GM18870 (cell line): ENCODE measurements around the gene PSMG3.
"Not testable (repeated sequence)": the region's sequence is repeated elsewhere in the genome, so short reads cannot be mapped to it uniquely, and the experiment has no call there.

Source experiments
- ATAC-seq: cut with Tn5 transposase; IDR thresholded peaks from one replicate; pipeline ENCODE4 v1.9.1; 2021; ENCODE audit warnings: moderate library complexity; ENCODE audit not compliant: unreplicated experiment

The PSMG3 gene

GRCh38 chr7:1597066-1597760 is 27.4 kb upstream of the PSMG3 start:
- ATAC-seq, result no peak

- ATAC-seq, result no peak
Measured at GRCh38 chr7:1596181-1597043, 26.6 kb upstream of the PSMG3 start.

DNA sequence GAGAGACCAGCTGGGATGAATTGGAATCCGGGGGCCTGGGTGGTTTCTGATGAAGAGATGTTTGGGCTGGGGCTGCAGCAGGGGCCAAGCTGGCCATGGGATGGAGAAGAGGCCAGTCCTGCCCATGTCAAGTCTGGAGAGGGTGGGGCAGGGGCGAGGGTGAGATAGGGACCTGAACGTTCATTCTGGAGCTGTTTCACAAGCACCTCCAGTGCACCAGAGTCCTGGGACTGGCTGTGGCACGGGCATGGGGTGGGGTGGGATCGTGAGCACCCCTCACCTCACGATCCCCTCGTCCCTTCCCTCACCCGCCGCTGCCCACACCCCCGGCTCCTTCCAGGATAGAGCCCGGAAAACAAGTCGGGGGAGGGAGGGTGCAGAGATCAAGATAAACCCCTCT is 25.8 kb upstream of the PSMG3 start:
- no peak for ATAC-seq

DNA sequence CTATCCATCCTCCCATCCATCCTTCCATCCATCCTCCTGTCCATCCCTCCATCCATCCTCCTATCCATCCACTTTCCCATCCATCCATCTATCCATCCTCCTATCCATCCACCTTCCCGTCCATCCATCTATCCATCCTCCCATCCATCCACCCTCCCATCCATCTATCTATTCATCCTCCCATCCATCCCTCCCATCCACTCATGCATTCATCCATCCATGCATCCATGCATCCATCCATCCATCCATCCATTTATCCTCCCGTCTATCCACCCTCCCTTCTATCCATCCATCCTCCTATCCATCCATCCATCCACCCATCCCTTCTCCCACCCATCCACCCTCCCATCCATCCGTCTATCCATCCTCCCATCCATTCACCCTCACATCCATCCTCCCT is 25.2 kb upstream of the PSMG3 start:
- no peak for ATAC-seq

DNA sequence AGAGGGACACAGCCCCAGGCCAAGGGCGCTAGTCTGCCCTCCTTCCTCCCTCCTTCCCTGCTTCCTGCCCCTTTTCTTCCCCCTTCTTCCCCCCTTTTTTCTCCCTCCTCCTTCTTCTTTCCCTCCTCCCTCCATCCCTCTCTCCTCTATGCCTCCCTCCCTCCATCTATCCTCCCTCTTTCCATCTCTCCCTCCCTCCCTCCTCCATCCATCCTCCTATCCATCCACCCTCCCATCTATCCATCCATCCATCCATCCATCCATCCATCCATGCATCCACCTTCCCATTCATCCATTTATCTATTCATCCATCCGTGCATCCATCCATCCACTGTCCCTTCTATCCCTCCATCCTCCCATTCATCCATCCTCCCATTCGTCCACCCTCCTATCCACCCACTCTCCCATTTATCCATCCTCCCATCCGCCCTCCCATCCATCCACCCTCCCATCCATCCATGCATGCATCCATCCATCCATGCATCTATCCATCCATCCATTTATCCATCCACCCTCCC is 24.1 kb upstream of the PSMG3 start:
- ATAC-seq, result no peak

GRCh38 chr7:1593091-1593866 is 23.4 kb upstream of the PSMG3 start:
- no peak for ATAC-seq

- no peak for ATAC-seq
Measured at GRCh38 chr7:1592299-1592871, 22.6 kb upstream of the PSMG3 start.

DNA sequence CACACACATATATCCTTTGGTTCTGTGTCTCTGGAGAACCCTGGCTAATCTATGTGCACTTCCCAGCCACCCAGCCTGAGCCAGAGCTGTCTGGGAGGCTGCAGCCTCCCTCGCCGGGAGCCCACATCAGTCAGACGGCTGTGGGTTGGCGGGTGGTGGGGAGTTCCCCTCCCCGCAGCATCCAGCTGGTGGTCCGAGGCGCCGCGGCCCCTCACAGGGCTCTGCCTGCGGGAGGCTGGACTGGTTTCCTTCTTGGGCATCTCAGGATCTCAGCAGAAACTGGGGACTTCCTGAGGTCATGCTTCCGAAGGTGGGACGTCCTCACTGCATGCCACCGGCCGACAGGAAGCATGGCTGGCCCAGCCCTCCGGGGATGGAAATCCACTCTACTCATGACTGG is 22.0 kb upstream of the PSMG3 start:
- no peak for ATAC-seq

DNA sequence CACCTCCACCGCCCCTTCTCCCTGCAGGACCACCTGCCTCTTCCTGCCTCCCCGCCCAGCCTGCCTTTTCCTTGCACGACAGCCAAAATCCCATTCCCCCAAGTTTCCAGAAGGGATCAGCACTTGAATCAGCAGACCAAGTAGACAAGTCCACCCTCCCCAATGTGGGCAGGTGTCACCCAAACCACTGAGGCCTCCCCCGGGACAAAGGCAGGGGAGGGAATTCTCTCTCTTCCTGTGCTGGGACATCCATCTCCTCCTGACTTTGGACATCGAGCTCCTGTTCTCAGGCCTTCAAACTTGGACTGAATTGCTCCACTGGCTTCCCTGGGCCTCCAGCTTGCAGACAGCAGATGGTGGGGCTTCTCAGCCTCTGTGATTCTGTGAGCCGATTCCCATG is 21.6 kb upstream of the PSMG3 start:
- ATAC-seq, result no peak

DNA sequence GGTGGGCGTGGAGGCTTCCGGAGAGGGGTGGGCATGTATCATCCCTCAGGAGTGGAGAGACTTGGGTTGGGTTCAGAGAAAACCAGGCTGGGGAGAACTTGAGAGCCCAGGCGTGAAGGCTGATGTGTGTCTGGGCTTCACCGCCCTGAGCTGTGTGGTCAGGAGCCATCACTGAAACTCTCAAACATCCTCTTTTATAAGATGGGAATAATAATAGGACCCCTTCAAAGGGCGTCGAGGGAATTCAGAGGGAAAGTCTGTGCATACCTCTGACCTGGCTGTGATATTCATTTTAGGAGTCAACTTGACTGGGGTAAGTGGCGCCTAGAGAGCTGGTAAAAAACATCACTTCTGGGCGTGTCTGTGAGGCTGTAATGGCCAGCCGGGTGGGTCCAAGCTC is 21.1 kb upstream of the PSMG3 start:
- no peak for ATAC-seq

GRCh38 chr7:1590476-1590875 is 20.6 kb upstream of the PSMG3 start:
- ATAC-seq, result no peak

DNA sequence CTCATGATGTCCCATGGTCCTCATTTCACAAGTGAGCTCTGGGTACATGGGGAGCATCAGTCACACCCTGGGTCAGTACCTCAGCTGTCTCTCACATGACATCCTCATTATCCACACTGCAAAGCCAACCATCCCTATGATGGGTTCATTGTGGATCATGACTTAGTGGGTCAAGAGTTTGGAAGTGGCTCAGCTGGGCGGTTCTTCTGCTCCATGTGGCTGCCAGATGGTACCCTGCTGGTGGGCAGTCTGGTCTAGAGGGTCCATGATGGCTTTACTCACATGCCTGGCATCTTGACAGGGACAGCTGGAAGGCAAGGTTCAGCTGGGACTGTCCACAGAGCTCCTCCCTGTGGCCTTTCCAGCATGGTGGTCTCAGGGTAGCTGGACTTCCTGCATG is 19.1 kb upstream of the PSMG3 start:
- no peak for ATAC-seq

DNA sequence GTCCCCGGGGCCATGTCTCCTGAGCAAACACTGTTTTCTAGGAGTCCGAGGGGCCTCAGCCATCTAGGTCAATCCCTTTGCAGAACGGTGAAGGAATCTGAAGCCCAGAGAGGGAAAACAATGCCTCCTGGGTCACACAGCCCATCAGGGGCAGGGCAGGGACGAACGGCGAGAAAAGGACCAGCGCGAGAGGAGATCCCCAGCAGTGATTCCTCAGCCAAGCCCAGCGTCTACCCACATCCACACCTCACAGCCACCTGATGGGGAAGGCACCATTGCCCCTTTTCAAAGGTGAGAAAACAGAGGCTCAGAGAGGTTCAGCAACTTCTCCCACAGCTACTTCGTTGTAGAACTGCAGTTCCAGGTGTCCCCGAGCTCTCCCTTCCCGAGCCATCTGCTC is 17.9 kb upstream of the PSMG3 start:
- ATAC-seq, result no peak

- no peak for ATAC-seq
Measured at GRCh38 chr7:1586827-1587705, 17.2 kb upstream of the PSMG3 start.

GRCh38 chr7:1586126-1586826 is 16.4 kb upstream of the PSMG3 start:
- ATAC-seq, result no peak

GRCh38 chr7:1585142-1585981 is 15.5 kb upstream of the PSMG3 start:
- no peak for ATAC-seq

DNA sequence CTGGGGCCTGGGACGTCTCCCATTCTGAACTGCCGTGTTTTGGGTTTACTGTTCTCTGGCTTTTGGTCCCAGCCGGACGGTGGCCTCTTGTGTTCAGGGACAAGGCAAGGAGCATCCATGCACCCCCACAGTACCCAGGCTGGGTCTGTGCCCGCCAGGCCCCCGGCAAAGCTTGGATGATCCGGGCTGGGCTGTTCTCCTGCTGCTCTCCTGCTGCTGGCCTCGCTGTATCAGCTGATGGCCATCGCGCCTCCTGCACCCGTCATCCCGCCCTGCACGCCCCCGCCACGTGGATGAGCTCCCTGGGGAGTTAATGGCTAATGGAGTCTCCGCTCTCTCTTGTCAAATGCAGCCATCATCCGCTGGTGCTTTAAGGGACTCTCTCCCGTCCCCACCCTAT is 14.9 kb upstream of the PSMG3 start:
- ATAC-seq, result no peak

DNA sequence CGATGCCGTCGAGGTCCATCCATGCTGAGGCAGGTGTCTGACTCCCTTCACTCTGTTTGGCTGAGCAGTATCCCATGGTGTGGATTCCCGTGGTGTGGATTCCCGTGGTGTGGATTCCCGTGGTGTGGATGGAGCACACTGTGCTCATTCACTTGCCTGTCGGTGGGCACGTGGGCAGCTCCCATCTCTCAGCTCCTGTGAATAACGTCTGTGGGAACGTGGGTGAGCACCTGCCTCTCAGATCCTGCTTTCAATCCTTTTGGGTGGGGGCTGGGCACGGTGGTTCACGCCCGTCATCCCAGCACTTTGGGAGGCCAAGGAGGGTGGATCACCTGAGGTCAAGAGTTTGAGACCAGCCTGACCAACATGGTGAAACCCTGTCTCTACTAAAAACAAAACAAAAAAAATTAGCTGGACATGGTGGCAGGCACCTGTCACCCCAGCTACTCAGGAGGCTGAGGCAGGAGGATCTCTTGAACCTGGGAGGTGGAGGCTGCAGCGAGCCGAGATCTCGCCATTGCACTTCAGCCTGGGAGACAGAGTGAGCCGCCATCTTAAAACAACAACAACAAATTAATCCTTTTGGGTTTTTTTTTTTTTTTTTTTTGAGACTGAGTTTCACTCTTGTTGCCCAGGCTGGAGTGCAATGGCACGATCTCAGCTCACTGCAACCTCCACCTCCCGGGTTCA is 13.6 kb upstream of the PSMG3 start:
- ATAC-seq, result not testable (repeated sequence)
